GM23248 (cell line): ENCODE data around the gene DCST2.

Source experiments
- EZH2 ChIP-seq: fragments of 200-600 bp; sonication (generic); IDR thresholded peaks from 2 replicates; pipeline ENCODE4 v1.6.1; 2018; ENCODE audit warnings: antibody characterized with exemption, mild to moderate bottlenecking; ENCODE audit not compliant: insufficient read depth, poor library complexity, severe bottlenecking
- EZH2phosphoT487 ChIP-seq: fragments of 200-600 bp; sonication (generic); IDR thresholded peaks from 2 replicates; pipeline ENCODE4 v1.6.1; 2018; ENCODE audit warnings: antibody characterized with exemption, moderate library complexity, mild to moderate bottlenecking, low read depth; ENCODE audit not compliant: insufficient read depth

- TF ChIP-seq EZH2 (no peak), EZH2phosphoT487 (no peak)
These were observed 64.8 kb downstream of the DCST2 start for GRCh38 chr1:154968731-154969130.
